Measurements from ENCODE around the gene ANKRD23. TPM values are rescaled to one million over a fixed set of nuclear protein-coding genes. Genes with fewer than 3 reads are reported as not detected.

ANKRD23 gene
- total RNA-seq, 4 donors from 2014 or later, result 1.4 to 4.4 (median 1.8) TPM

- TF ChIP-seq CTCF (IDR thresholded peaks at IDR 0.05), result no peak
- ATAC-seq (ENCODE audit: low FRiP score), result no peak
- DNase-seq (ENCODE audit: low spot score), result no peak
These were observed 9.5 kb upstream of the ANKRD23 start for GRCh38 chr2:96853321-96853720.

- no peak for ATAC-seq (ENCODE audit: low FRiP score)
- TF ChIP-seq CTCF (IDR thresholded peaks at IDR 0.05), result no peak
- DNase-seq (ENCODE audit: low spot score), result no peak
These were observed 8.8 kb upstream of the ANKRD23 start for GRCh38 chr2:96852667-96853066.

- TF ChIP-seq CTCF (IDR thresholded peaks at IDR 0.05), result no peak
- ATAC-seq (ENCODE audit: low FRiP score) (peak; percentile 37), DNase-seq (ENCODE audit: low spot score) (no peak)
These were observed 4.4 kb upstream of the ANKRD23 start for GRCh38 chr2:96848264-96848663.

- no peak for DNase-seq (ENCODE audit: low spot score)
- TF ChIP-seq CTCF (IDR thresholded peaks at IDR 0.05), result no peak
- ATAC-seq (ENCODE audit: low FRiP score), result no peak
These were observed 3.8 kb upstream of the ANKRD23 start for GRCh38 chr2:96847586-96847985.

- TF ChIP-seq CTCF (IDR thresholded peaks at IDR 0.05), result no peak
- DNase-seq (ENCODE audit: low spot score) (no peak), ATAC-seq (ENCODE audit: low FRiP score) (no peak)
These were observed 3.0 kb upstream of the ANKRD23 start for GRCh38 chr2:96846825-96847224.

GRCh38 chr2:96844405-96844808 lies 586 bp upstream of the ANKRD23 start:
- DNase-seq (ENCODE audit: low spot score), result no peak
- no peak for TF ChIP-seq CTCF (IDR thresholded peaks at IDR 0.05)
- no peak for ATAC-seq (ENCODE audit: low FRiP score)

- DNase-seq (ENCODE audit: low spot score) (no peak), ATAC-seq (ENCODE audit: low FRiP score) (no peak)
These were observed 1.2 kb downstream of the ANKRD23 start for GRCh38 chr2:96842600-96842999.

More at GRCh38 chr2:96842600-96842999, 1.2 kb downstream of the ANKRD23 start:
- no peak for TF ChIP-seq CTCF (IDR thresholded peaks at IDR 0.05)

Data from omental fat pad (tissue), 4 donors.